GM10266 (cell line): ENCODE results near the gene KCNT2.

ENCODE experiments used
- DNase-seq: peaks from one replicate; pipeline ENCODE4 v3.0.0; 2012; ENCODE audit errors: extremely low spot score
- CTCF ChIP-seq: IDR thresholded peaks from 2 replicates; pipeline ENCODE4 v1.5.1; 2012; ENCODE audit warnings: mild to moderate bottlenecking, low read depth; ENCODE audit not compliant: control insufficient read depth, insufficient read depth; ENCODE audit errors: missing control alignments

The KCNT2 gene

DNA sequence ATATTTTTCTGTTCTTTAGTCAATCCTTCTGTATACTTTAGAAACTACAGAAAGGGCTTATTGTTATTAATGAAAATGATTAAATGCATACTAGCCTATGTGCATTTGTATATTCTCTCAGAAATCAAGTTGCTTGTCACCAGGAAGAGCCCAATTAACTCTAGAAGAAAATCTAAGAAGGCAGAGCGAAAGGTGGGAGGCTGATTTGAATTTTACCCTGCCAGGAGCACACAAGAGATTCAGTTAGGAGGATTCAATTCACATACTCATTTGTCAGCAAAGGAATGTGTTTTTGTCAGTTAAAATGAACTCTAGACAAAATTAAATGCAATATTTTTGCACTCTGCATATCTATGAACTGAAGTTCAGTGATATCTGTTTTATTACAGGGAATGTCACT lies 411.8 kb downstream of the KCNT2 start:
- no peak for DNase-seq
- TF ChIP-seq CTCF = no peak

DNA sequence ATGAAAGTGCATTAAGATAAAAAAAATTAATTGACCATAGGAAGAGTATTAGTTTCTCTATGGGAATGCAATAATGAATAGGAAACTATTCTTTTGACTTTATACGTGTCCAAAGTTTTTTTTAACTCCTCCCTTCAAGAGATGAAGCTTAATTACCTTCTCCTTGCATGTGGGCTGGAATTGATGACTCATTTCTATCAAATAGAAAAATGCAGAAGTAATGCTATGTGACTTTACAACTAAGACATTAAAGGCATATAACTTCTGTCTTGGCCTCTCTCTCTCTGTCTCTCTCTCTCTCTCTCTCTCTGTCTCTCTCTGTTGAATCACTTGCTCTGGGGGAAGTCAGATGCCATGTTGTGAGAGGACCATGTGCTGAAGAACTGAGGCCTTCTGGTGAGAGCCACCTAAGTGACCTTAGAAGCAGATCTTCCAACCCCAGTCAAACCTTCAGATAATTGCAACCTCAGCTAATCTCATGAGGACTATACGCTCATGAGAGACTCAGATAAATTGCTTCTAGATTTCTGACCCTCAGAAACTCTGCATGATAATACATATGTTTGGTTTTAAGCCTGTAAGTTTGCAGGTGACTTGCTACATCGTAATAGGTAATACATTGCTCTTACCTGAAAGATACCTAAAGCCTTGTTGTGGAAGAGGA lies 414.2 kb downstream of the KCNT2 start:
- no peak for DNase-seq
- TF ChIP-seq CTCF = no peak

DNA sequence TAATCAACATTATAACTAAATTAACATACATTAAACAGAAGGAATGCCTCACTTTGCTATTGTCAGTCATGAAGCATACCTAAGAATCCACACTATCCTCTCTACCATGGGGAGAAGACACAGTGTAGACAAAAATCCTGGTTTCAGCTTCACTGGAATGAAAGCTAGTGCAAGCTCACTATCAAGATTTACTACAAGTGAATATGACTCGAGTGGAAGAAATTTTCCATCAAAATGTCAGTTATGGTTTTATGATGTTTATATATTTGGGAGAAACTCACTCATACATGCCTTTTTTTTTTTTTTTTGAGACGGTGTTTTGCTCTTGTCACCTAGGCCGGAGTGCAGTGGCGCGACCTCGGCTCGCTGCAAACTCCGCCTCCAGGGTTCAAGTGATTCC lies 424.3 kb downstream of the KCNT2 start:
- no peak for DNase-seq
- TF ChIP-seq CTCF = no peak

- TF ChIP-seq CTCF = no peak
- DNase-seq = no peak
These were observed 426.7 kb downstream of the KCNT2 start for GRCh38 chr1:196181594-196181878.

GRCh38 chr1:196180847-196181593 lies 427.2 kb downstream of the KCNT2 start:
- no peak for TF ChIP-seq CTCF
- no peak for DNase-seq

GRCh38 chr1:196178083-196178635 lies 430.1 kb downstream of the KCNT2 start:
- DNase-seq = no peak

More at GRCh38 chr1:196178083-196178635, 430.1 kb downstream of the KCNT2 start:
- no peak for TF ChIP-seq CTCF
